Neural progenitor cell (in vitro differentiated cells): ENCODE measurements around the gene PRSS36. TPM values are rescaled to one million over a fixed set of nuclear protein-coding genes. Genes with fewer than 3 reads are reported as not detected.

ENCODE experiments used
- DNase-seq: peaks from one replicate; pipeline ENCODE4 v3.0.0-alpha.2; 2016; ENCODE audit warnings: low spot score
- H2AFZ ChIP-seq: fragments of 200-600 bp; sonication (generic); replicated peaks from 2 replicates; pipeline ENCODE4 v1.6.1; 2016; ENCODE audit warnings: antibody characterized with exemption
- H3F3A ChIP-seq: fragments of 200-600 bp; sonication (generic); 2 replicates; pipeline ENCODE4 v1.6.1; 2016; ENCODE audit warnings: antibody characterized with exemption, low read depth
- H3K27ac ChIP-seq: fragments of 200-600 bp; sonication (generic); 2 replicates; pipeline ENCODE4 v1.5.1; 2016; ENCODE audit warnings: mild to moderate bottlenecking
- H3K27me3 ChIP-seq: fragments of 200-600 bp; sonication (generic); 2 replicates; pipeline ENCODE4 v1.6.1; 2016; ENCODE audit warnings: mild to moderate bottlenecking, moderate library complexity
- H3K36me3 ChIP-seq: fragments of 200-600 bp; sonication (generic); 2 replicates; pipeline ENCODE4 v1.5.1; 2016
- H3K4me1 ChIP-seq: fragments of 200-600 bp; sonication (generic); 2 replicates; pipeline ENCODE4 v1.6.1; 2016; ENCODE audit warnings: mixed run types
- H3K4me2 ChIP-seq: fragments of 200-600 bp; sonication (generic); 2 replicates; pipeline ENCODE4 v1.6.1; 2016
- H3K4me3 ChIP-seq: fragments of 200-600 bp; sonication (generic); 2 replicates; pipeline ENCODE4 v1.5.1; 2016
- H3K79me2 ChIP-seq: fragments of 200-600 bp; sonication (generic); 2 replicates; pipeline ENCODE4 v1.6.1; 2016; ENCODE audit warnings: low read depth
- H3K9ac ChIP-seq: fragments of 200-600 bp; sonication (generic); 2 replicates; pipeline ENCODE4 v1.6.1; 2016
- H3K9me3 ChIP-seq: fragments of 200-600 bp; sonication (generic); 2 replicates; pipeline ENCODE4 v1.5.1; 2016; ENCODE audit warnings: low read depth
- H4K20me1 ChIP-seq: fragments of 200-600 bp; sonication (generic); 2 replicates; pipeline ENCODE4 v1.6.1; 2016; ENCODE audit warnings: low read depth
- H3K27ac Mint-ChIP-seq: 3 replicates; pipeline ENCODE4 v1.8.0; 2021; ENCODE audit warnings: mixed read lengths
- H3K27me3 Mint-ChIP-seq: 2 replicates; pipeline ENCODE4 v1.8.0; 2022; ENCODE audit warnings: low read depth, mild to moderate bottlenecking, inconsistent platforms, moderate library complexity, mixed read lengths; ENCODE audit not compliant: insufficient read depth
- H3K36me3 Mint-ChIP-seq: 3 replicates; pipeline ENCODE4 v1.8.0; 2021; ENCODE audit warnings: mixed read lengths
- H3K4me1 Mint-ChIP-seq: 3 replicates; pipeline ENCODE4 v1.8.0; 2021; ENCODE audit warnings: mixed read lengths
- H3K4me3 Mint-ChIP-seq: 3 replicates; pipeline ENCODE4 v1.8.0; 2021; ENCODE audit warnings: mild to moderate bottlenecking, moderate library complexity, mixed read lengths
- H3K9me3 Mint-ChIP-seq: 3 replicates; pipeline ENCODE4 v1.8.0; 2020; ENCODE audit warnings: mixed read lengths
- CTCF ChIP-seq: fragments of 200-600 bp; sonication (generic); IDR thresholded peaks from 2 replicates; pipeline ENCODE4 v1.5.1; 2017; ENCODE audit warnings: antibody characterized with exemption, mild to moderate bottlenecking
- EZH2 ChIP-seq: fragments of 200-600 bp; sonication (generic); IDR thresholded peaks from 2 replicates; pipeline ENCODE4 v1.6.1; 2017; ENCODE audit warnings: antibody characterized with exemption, mild to moderate bottlenecking, moderate library complexity
- EZH2phosphoT487 ChIP-seq: fragments of 200-600 bp; sonication (generic); IDR thresholded peaks from 2 replicates; pipeline ENCODE4 v1.6.1; 2017; ENCODE audit warnings: antibody characterized with exemption
- total RNA-seq: library from RNA; depleted of rRNA; stranded (reverse); fragments of >200 nt; gene quantifications from 2 replicates; pipeline ENCODE4 v1.2.3, GENCODE V29; 2015; ENCODE audit warnings: low replicate concordance

The PRSS36 gene
- total RNA-seq, 1 donor from 2014 or later = 0.30 TPM

- no peak overlapping the region for H2AFZ ChIP-seq
- H3K4me2 ChIP-seq = no peak overlapping the region
- TF ChIP-seq CTCF (no peak), EZH2phosphoT487 (no peak), EZH2 (no peak)
- H3K9ac ChIP-seq = no peak overlapping the region
- peaks cover 3% of the 10 kb centered on the region for H4K20me1 ChIP-seq
- H3K27me3 ChIP-seq = no peaks in the 10 kb centered on the region
- Mint-ChIP-seq H3K4me1 (peaks cover 7% of the 10 kb centered on the region), H3K27me3 (peaks cover 5% of the 10 kb centered on the region), H3K36me3 (peaks cover 17% of the 10 kb centered on the region), H3K27ac (no peak overlapping the region), H3K4me3 (no peak overlapping the region), H3K9me3 (no peaks in the 10 kb centered on the region)
- H3K36me3 ChIP-seq = no peaks in the 10 kb centered on the region
- peaks cover 20% of the 10 kb centered on the region for H3K79me2 ChIP-seq
- peaks cover 10% of the 10 kb centered on the region for H3F3A ChIP-seq
- no peak overlapping the region for H3K27ac ChIP-seq
- DNase-seq = no peak
- no peak overlapping the region for H3K4me3 ChIP-seq
- no peaks in the 10 kb centered on the region for H3K9me3 ChIP-seq
- H3K4me1 ChIP-seq = peaks cover 3% of the 10 kb centered on the region
Observed at GRCh38 chr16:31112711-31113110, 37.2 kb downstream of the PRSS36 start.

DNA sequence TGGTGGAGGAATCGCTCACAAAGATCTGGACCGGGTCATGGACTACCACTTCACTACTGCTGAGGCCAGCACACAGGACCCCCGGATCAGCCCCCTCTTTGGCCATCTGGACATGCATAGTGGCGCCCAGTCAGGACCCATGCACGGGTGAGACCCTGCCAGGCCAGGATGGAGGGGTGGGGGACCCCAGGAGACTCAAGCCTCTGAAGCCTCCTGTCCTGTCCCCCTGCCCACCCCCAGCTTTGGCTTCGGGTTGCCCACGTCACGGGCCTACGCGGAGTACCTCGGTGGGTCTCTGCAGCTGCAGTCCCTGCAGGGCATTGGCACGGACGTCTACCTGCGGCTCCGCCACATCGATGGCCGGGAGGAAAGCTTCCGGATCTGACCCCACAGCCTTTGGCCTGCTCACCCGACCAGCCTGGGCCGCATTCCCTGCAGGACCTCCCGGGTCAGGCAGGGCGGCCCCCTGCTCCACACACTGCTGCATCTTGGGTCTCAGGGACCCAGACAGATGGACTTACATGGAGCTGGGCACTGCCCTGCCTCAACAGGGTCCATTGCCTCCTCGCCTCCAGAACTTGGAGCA is 37.9 kb downstream of the PRSS36 start:
- no peak overlapping the region for H3K4me2 ChIP-seq
- H3F3A ChIP-seq = peaks cover 17% of the 10 kb centered on the region
- Mint-ChIP-seq H3K36me3 (peaks cover 17% of the 10 kb centered on the region), H3K27ac (no peak overlapping the region), H3K4me1 (peaks cover 12% of the 10 kb centered on the region), H3K4me3 (no peak overlapping the region), H3K27me3 (peaks cover 8% of the 10 kb centered on the region), H3K9me3 (no peaks in the 10 kb centered on the region)
- H4K20me1 ChIP-seq = peaks cover 3% of the 10 kb centered on the region
- H3K4me3 ChIP-seq = no peak overlapping the region
- no peaks in the 10 kb centered on the region for H3K9me3 ChIP-seq
- DNase-seq = no peak
- H3K36me3 ChIP-seq = no peaks in the 10 kb centered on the region
- H3K79me2 ChIP-seq = peaks cover 18% of the 10 kb centered on the region
- TF ChIP-seq CTCF (no peak), EZH2 (no peak), EZH2phosphoT487 (no peak)
- no peak overlapping the region for H3K27ac ChIP-seq
- no peak overlapping the region for H3K9ac ChIP-seq
- H2AFZ ChIP-seq = no peak overlapping the region
- peaks cover 5% of the 10 kb centered on the region for H3K4me1 ChIP-seq
- H3K27me3 ChIP-seq = no peaks in the 10 kb centered on the region

- peaks cover 17% of the 10 kb centered on the region for H3K36me3 Mint-ChIP-seq
- Histone ChIP-seq H3K4me3 (no peak overlapping the region), H3K4me1 (peaks cover 5% of the 10 kb centered on the region), H3K9ac (no peak overlapping the region), H4K20me1 (peaks cover 3% of the 10 kb centered on the region), H2AFZ (no peak overlapping the region), H3K9me3 (no peaks in the 10 kb centered on the region), H3F3A (peaks cover 20% of the 10 kb centered on the region), H3K36me3 (no peaks in the 10 kb centered on the region), H3K79me2 (peaks cover 3% of the 10 kb centered on the region), H3K4me2 (no peak overlapping the region), H3K27ac (no peak overlapping the region), H3K27me3 (no peaks in the 10 kb centered on the region)
- no peaks in the 10 kb centered on the region for H3K9me3 Mint-ChIP-seq
- H3K27ac Mint-ChIP-seq = no peak overlapping the region
- H3K4me3 Mint-ChIP-seq = peak overlapping the region; percentile 89
- TF ChIP-seq EZH2 (no peak), EZH2phosphoT487 (no peak), CTCF (no peak)
- peaks cover 8% of the 10 kb centered on the region for H3K27me3 Mint-ChIP-seq
- DNase-seq = no peak
- peaks cover 12% of the 10 kb centered on the region for H3K4me1 Mint-ChIP-seq
Observed at GRCh38 chr16:31110106-31111034, 39.5 kb downstream of the PRSS36 start.
